SU-DHL-6 (cell line): ENCODE measurements around the gene PRDM16.

Experiments used
- H2AFZ ChIP-seq: fragments of 200-600 bp; sonication (generic); 2 replicates; pipeline ENCODE4 v1.6.1; 2014; ENCODE audit warnings: low read depth, mild to moderate bottlenecking, moderate library complexity, mixed read lengths, antibody characterized with exemption, low read length; ENCODE audit not compliant: severe bottlenecking
- H3F3A ChIP-seq: fragments of 200-600 bp; shearing (Covaris generic); 2 replicates; pipeline ENCODE4 v1.6.0; 2016; ENCODE audit warnings: antibody characterized with exemption, mild to moderate bottlenecking; ENCODE audit not compliant: insufficient read depth
- H3K27ac ChIP-seq: fragments of 200-600 bp; sonication (generic); 2 replicates; pipeline ENCODE4 v1.5.1; 2016; ENCODE audit warnings: low read depth, mild to moderate bottlenecking, low read length, moderate library complexity, mixed read lengths
- H3K27me3 ChIP-seq: fragments of 200-600 bp; sonication (generic), shearing (Covaris generic); 2 replicates; pipeline ENCODE4 v1.6.0; 2014; ENCODE audit warnings: mild to moderate bottlenecking, low read length
- H3K36me3 ChIP-seq: fragments of 200-600 bp; sonication (generic); 2 replicates; pipeline ENCODE4 v1.6.1; 2014; ENCODE audit warnings: mild to moderate bottlenecking, low read length, mixed read lengths
- H3K4me2 ChIP-seq: fragments of 300-600, 200-600 bp; shearing (Covaris generic), sonication (generic); 2 replicates; pipeline ENCODE4 v1.6.0; 2014; ENCODE audit warnings: low read length, low read depth, mild to moderate bottlenecking; ENCODE audit not compliant: poor library complexity, severe bottlenecking
- H3K4me3 ChIP-seq: fragments of 200-600 bp; sonication (generic); 2 replicates; pipeline ENCODE4 v1.5.1; 2014; ENCODE audit warnings: antibody characterized with exemption, low read length, mild to moderate bottlenecking, mixed read lengths; ENCODE audit not compliant: insufficient read depth, poor library complexity, severe bottlenecking
- H3K79me2 ChIP-seq: fragments of 200-600 bp; sonication (generic); 2 replicates; pipeline ENCODE4 v1.6.1; 2014; ENCODE audit warnings: mild to moderate bottlenecking, low read length, moderate library complexity; ENCODE audit not compliant: insufficient read depth
- H3K9ac ChIP-seq: fragments of 200-600 bp; sonication (generic); 2 replicates; pipeline ENCODE4 v1.7.0; 2014; ENCODE audit warnings: mild to moderate bottlenecking, low read length
- H3K9me2 ChIP-seq: fragments of 200-600 bp; sonication (generic); replicated peaks from 2 replicates; pipeline ENCODE4 v1.6.1; 2014; ENCODE audit warnings: low read length; ENCODE audit not compliant: insufficient read depth
- H3K9me3 ChIP-seq: fragments of 200-600 bp; sonication (generic); 2 replicates; pipeline ENCODE4 v1.6.1; 2014; ENCODE audit warnings: low read length, mixed read lengths; ENCODE audit not compliant: insufficient read depth
- H4K20me1 ChIP-seq: fragments of 200-600 bp; sonication (generic); 2 replicates; pipeline ENCODE4 v1.6.1; 2014; ENCODE audit warnings: low read depth, mild to moderate bottlenecking, antibody characterized with exemption, low read length, moderate library complexity, mixed read lengths
- CTCF ChIP-seq: fragments of 200-600 bp; sonication (generic); IDR thresholded peaks from one replicate; pipeline ENCODE4 v1.5.1; 2017; ENCODE audit warnings: antibody characterized with exemption, mild to moderate bottlenecking, low read length, moderate library complexity; ENCODE audit not compliant: insufficient read depth, poor library complexity, severe bottlenecking
- EZH2phosphoT487 ChIP-seq: fragments of 200-600 bp; sonication (generic), shearing (Covaris generic); conservative IDR thresholded peaks from 2 replicates; pipeline ENCODE4 v1.6.1; 2018; ENCODE audit warnings: mild to moderate bottlenecking, antibody characterized with exemption, low read length, moderate library complexity, mixed read lengths

Gene PRDM16

DNA sequence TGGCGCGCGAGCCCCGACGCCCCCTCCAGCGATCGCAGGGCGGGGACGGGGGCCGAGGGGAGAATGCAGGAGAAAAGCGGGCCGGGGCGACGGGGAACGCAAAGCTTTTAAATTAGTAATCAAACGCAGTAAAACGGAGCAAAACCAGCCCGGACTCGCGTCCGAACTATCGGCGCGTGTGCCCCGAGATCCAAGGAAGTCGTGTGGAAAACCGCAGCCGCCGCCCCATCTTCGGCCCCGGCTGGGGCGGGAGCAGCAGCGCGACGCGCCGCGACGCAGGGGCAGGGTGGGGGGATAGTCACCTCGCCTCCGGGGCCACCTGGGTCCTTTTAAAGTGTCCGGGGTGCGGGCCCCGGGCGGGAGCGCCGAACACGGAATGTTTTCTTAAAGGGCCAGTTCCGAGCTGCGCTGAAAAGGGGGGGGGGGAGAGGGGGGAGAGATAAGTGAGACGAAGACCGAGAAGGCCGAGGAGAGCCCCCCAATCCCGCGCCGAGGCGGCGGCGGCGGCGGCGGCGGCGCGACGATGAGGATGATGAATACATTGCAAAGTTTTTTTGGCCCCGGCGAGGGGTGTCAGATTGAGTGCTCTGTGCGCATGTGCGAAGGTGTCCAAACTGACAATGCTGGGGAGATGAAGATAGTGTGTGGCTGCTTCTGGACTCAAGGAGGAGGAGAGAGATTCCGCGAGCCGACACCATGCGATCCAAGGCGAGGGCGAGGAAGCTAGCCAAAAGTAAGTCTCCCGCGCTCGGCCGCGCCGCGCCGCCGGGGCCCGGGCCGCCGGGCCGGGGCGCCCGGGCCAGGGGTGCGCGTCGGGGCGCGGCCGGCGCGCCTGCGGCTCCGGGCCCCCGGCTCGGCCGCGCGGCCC lies at the start of gene PRDM16:
PRDM16 (plus strand) TSS at position 640 of the 868 bp plus-strand sequence; CDS start at position 697, 57 bp downstream.
- H3K4me3 ChIP-seq = no peak within 1 kb of the TSS
- H3K9me2 ChIP-seq = no peaks in the 10 kb centered on the region
- no peaks in the 10 kb centered on the region for H4K20me1 ChIP-seq
- H3K27me3 ChIP-seq = no peaks in the 10 kb centered on the region
- H3K27ac ChIP-seq = no peak within 1 kb of the TSS
- no peak within 1 kb of the TSS for H3K9ac ChIP-seq
- no peak within 1 kb of the TSS for H3K4me2 ChIP-seq
- no peaks in the 10 kb centered on the region for H3K36me3 ChIP-seq
- no peak within 1 kb of the TSS for H2AFZ ChIP-seq
- TF ChIP-seq CTCF = no peak
- no peak for TF ChIP-seq EZH2phosphoT487
- H3F3A ChIP-seq = no peaks in the 10 kb centered on the region
- H3K9me3 ChIP-seq = no peaks in the 10 kb centered on the region
- H3K79me2 ChIP-seq = no peaks in the 10 kb centered on the region

- Histone ChIP-seq H4K20me1 (no peaks in the 10 kb centered on the region), H3K79me2 (no peaks in the 10 kb centered on the region), H3K36me3 (no peaks in the 10 kb centered on the region), H3F3A (no peaks in the 10 kb centered on the region), H2AFZ (no peak overlapping the region), H3K9ac (no peak overlapping the region), H3K9me3 (no peaks in the 10 kb centered on the region), H3K27me3 (no peaks in the 10 kb centered on the region), H3K27ac (no peak overlapping the region), H3K4me3 (no peak overlapping the region), H3K4me2 (no peak overlapping the region), H3K9me2 (no peaks in the 10 kb centered on the region)
- TF ChIP-seq CTCF = no peak
Observed at GRCh38 chr1:3019516-3020051, 49.4 kb upstream of the PRDM16 start.

- no peaks in the 10 kb centered on the region for H3F3A ChIP-seq
- no peaks in the 10 kb centered on the region for H3K9me3 ChIP-seq
- TF ChIP-seq CTCF (no peak), EZH2phosphoT487 (no peak)
- H3K27me3 ChIP-seq = no peaks in the 10 kb centered on the region
- H3K9me2 ChIP-seq = no peaks in the 10 kb centered on the region
- no peak overlapping the region for H3K4me3 ChIP-seq
- H3K4me2 ChIP-seq = no peak overlapping the region
- no peaks in the 10 kb centered on the region for H3K36me3 ChIP-seq
- H3K9ac ChIP-seq = no peak overlapping the region
- H3K27ac ChIP-seq = no peak overlapping the region
- H3K79me2 ChIP-seq = no peaks in the 10 kb centered on the region
- no peak overlapping the region for H2AFZ ChIP-seq
- no peaks in the 10 kb centered on the region for H4K20me1 ChIP-seq
Observed at GRCh38 chr1:3020263-3020909, 48.6 kb upstream of the PRDM16 start.
